ENCODE measurements around the gene INTS13. TPM values are rescaled to one million over a fixed set of nuclear protein-coding genes. Genes with fewer than 3 reads are reported as not detected.

Gene INTS13
- total and polyA plus RNA-seq, 2 donors (not counting 1 experiment from before 2014, with no cell fraction given): 9.2 to 16.2 TPM

- peak overlapping the region; percentile 88 to 96 for H3K27ac ChIP-seq (ENCODE audit: low read length in 2 of 2)
- no peaks in the 10 kb centered on the region for H3K36me3 ChIP-seq (replicated peaks in 1 of 2; ENCODE audit: control extremely low read depth in 1 of 2, control insufficient read depth in 1 of 2, extremely low read depth in 1 of 2, insufficient read depth in 2 of 2, low read length in 1 of 2)
- TF ChIP-seq, protein P1, sequence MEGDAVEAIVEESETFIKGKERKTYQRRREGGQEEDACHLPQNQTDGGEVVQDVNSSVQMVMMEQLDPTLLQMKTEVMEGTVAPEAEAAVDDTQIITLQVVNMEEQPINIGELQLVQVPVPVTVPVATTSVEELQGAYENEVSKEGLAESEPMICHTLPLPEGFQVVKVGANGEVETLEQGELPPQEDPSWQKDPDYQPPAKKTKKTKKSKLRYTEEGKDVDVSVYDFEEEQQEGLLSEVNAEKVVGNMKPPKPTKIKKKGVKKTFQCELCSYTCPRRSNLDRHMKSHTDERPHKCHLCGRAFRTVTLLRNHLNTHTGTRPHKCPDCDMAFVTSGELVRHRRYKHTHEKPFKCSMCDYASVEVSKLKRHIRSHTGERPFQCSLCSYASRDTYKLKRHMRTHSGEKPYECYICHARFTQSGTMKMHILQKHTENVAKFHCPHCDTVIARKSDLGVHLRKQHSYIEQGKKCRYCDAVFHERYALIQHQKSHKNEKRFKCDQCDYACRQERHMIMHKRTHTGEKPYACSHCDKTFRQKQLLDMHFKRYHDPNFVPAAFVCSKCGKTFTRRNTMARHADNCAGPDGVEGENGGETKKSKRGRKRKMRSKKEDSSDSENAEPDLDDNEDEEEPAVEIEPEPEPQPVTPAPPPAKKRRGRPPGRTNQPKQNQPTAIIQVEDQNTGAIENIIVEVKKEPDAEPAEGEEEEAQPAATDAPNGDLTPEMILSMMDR (IDR thresholded peaks at IDR 0.05): no peak
- TF ChIP-seq EZH2 (IDR thresholded peaks at IDR 0.05; ENCODE audit: borderline replicate concordance, insufficient read depth, low read depth, low read length, poor library complexity, severe bottlenecking): no peak
- no peak for ATAC-seq (ENCODE audit: low read depth)
- H3K27me3 ChIP-seq (replicated peaks in 1 of 4; ENCODE audit: control extremely low read depth in 1 of 4, control insufficient read depth in 3 of 4, insufficient read depth in 4 of 4, low read length in 3 of 4): no peaks in the 10 kb centered on the region
- peak; percentile 57 for DNase-seq
- H3K4me3 Mint-ChIP-seq: peak overlapping the region; percentile 99
- H3K9ac ChIP-seq (ENCODE audit: low read length): peak overlapping the region; percentile 79
- peaks cover 0 to 2% (median 2%) of the 10 kb centered on the region in 3 donors for H3K9me3 ChIP-seq (ENCODE audit: control extremely low read depth in 1 of 3, control insufficient read depth in 2 of 3, insufficient read depth in 1 of 3, low read length in 2 of 3)
- CTCF ChIA-PET: no interaction called here
- WGBS (ENCODE audit: insufficient coverage): 0% methylated on average over 4 of the region's 9 CpGs
- peak overlapping the region; percentile 97 for H2AFZ ChIP-seq (ENCODE audit: insufficient read depth, low read depth, low read length, poor library complexity, severe bottlenecking)
- H3K9me3 Mint-ChIP-seq (ENCODE audit: insufficient read depth): no peaks in the 10 kb centered on the region
- H3K4me1 Mint-ChIP-seq: peaks cover 76% of the 10 kb centered on the region
- peak overlapping the region; percentile 72 to 100 (median 98) for H3K4me3 ChIP-seq (ENCODE audit: control extremely low read depth in 1 of 5, extremely low read depth in 1 of 5, insufficient read depth in 1 of 5, low read depth in 2 of 5, low read length in 4 of 5)
- intact Hi-C loops (cut with micrococcal nuclease): loop anchor here (2.0 to 10.0 kb wide), 5 partner anchors 85 to 1745 kb away; partner anchors contain the start of genes DNAI7, ETFRF1 and PPFIBP1
- no peaks in the 10 kb centered on the region for H4K20me1 ChIP-seq (ENCODE audit: control insufficient read depth, insufficient read depth, low read length, poor library complexity, severe bottlenecking)
- peak overlapping the region; percentile 99 for H3K27ac Mint-ChIP-seq
- peaks cover 18 to 59% of the 10 kb centered on the region in 2 donors for H3K4me1 ChIP-seq (ENCODE audit: control insufficient read depth in 2 of 2, insufficient read depth in 2 of 2, low read length in 2 of 2)
- peaks cover 94% of the 10 kb centered on the region for H3K79me2 ChIP-seq (ENCODE audit: control insufficient read depth, insufficient read depth, low read length)
- no peaks in the 10 kb centered on the region for H3K27me3 Mint-ChIP-seq
- H3K4me2 ChIP-seq (replicated peaks; ENCODE audit: low read depth, low read length, poor library complexity, severe bottlenecking): peak overlapping the region; percentile 78
- POLR2A ChIA-PET: interaction anchor here (0.7 to 1.2 kb wide), 2 partner anchors 84 to 209 kb away, joined by 3 to 4 read pairs; partner anchors contain the start of gene MED21
These were observed 1.5 kb upstream of the INTS13 start for GRCh38 chr12:26939192-26939832.

DNA sequence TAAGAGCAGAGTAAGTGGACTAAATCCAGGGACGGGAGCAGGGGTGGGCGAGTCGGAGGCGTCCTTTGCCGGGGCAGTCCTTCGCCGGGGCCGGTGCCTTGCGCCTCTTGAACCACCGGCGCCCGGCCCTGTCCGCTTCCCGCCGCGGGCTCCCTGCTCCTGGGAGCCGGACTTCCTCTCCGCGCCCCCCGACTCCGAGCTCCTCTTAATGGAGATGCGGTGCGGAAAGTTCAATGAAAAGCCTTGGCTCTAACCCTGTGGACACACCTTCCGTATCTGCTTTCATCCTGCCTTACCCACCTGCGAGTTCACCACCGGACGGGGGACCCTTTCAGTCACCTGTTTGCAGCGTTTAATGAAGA is 901 bp upstream of the INTS13 start:
- H3K36me3 ChIP-seq (replicated peaks in 1 of 2; ENCODE audit: control extremely low read depth in 1 of 2, control insufficient read depth in 1 of 2, extremely low read depth in 1 of 2, insufficient read depth in 2 of 2, low read length in 1 of 2): no peaks in the 10 kb centered on the region
- no peaks in the 10 kb centered on the region for H3K27me3 ChIP-seq (replicated peaks in 1 of 4; ENCODE audit: control extremely low read depth in 1 of 4, control insufficient read depth in 3 of 4, insufficient read depth in 4 of 4, low read length in 3 of 4)
- peak; percentile 5 for ATAC-seq (ENCODE audit: low read depth)
- peak overlapping the region; percentile 79 for H3K9ac ChIP-seq (ENCODE audit: low read length)
- intact Hi-C loops (cut with micrococcal nuclease): loop anchor here (1.0 to 10.0 kb wide), 8 partner anchors 76 to 1744 kb away; partner anchors contain the start of genes DNAI7, ETFRF1, ITPR2 and PPFIBP1
- Mint-ChIP-seq H3K4me3 (peak overlapping the region; percentile 99), H3K4me1 (peaks cover 70% of the 10 kb centered on the region), H3K27me3 (no peaks in the 10 kb centered on the region), H3K9me3 (ENCODE audit: insufficient read depth) (no peaks in the 10 kb centered on the region), H3K27ac (peak overlapping the region; percentile 99)
- H2AFZ ChIP-seq (ENCODE audit: insufficient read depth, low read depth, low read length, poor library complexity, severe bottlenecking): peak overlapping the region; percentile 97
- peak overlapping the region; percentile 88 to 96 for H3K27ac ChIP-seq (ENCODE audit: low read length in 2 of 2)
- 0% methylated on average over 24 of the region's 28 CpGs for WGBS (ENCODE audit: insufficient coverage)
- peak overlapping the region; percentile 72 to 100 (median 98) for H3K4me3 ChIP-seq (ENCODE audit: control extremely low read depth in 1 of 5, extremely low read depth in 1 of 5, insufficient read depth in 1 of 5, low read depth in 2 of 5, low read length in 4 of 5)
- ChIA-PET POLR2A (interaction anchor here (1.2 kb wide), 1 partner anchor 84 kb away, joined by 4 read pairs; the partner anchor contains the start of gene MED21), CTCF (no interaction called here)
- no peak for DNase-seq
- peaks cover 88% of the 10 kb centered on the region for H3K79me2 ChIP-seq (ENCODE audit: control insufficient read depth, insufficient read depth, low read length)
- peaks cover 18 to 59% of the 10 kb centered on the region in 2 donors for H3K4me1 ChIP-seq (ENCODE audit: control insufficient read depth in 2 of 2, insufficient read depth in 2 of 2, low read length in 2 of 2)
- H3K4me2 ChIP-seq (replicated peaks; ENCODE audit: low read depth, low read length, poor library complexity, severe bottlenecking): peak overlapping the region; percentile 78
- H3K9me3 ChIP-seq (ENCODE audit: control extremely low read depth in 1 of 3, control insufficient read depth in 2 of 3, insufficient read depth in 1 of 3, low read length in 2 of 3): peaks cover 0 to 2% (median 0%) of the 10 kb centered on the region in 3 donors
- TF ChIP-seq EZH2 (IDR thresholded peaks at IDR 0.05; ENCODE audit: borderline replicate concordance, insufficient read depth, low read depth, low read length, poor library complexity, severe bottlenecking): no peak
- TF ChIP-seq, protein P1 (IDR thresholded peaks at IDR 0.05): no peak
- H4K20me1 ChIP-seq (ENCODE audit: control insufficient read depth, insufficient read depth, low read length, poor library complexity, severe bottlenecking): no peaks in the 10 kb centered on the region

Data from B cell (primary cell).